Vagina (tissue), 2 donors: Measurements from ENCODE around the gene MATK. TPM values are rescaled to one million over a fixed set of nuclear protein-coding genes. Genes with fewer than 3 reads are reported as not detected.

Experiments
- DNase-seq, 2 donors: peaks; one replicate each; pipeline ENCODE4 v3.0.0-alpha.2; 2017; ENCODE audit errors: extremely low spot score in 2 of 2
- H3K27ac ChIP-seq: fragments of 200-600 bp; sonication (generic); one replicate; pipeline ENCODE4 v1.5.1; 2019
- H3K27me3 ChIP-seq: fragments of 200-600 bp; sonication (generic); one replicate; pipeline ENCODE4 v1.5.1; 2019
- H3K36me3 ChIP-seq, 2 donors: fragments of 200-600 bp; sonication (generic); one replicate each; pipeline ENCODE4 v1.5.1; 2017 to 2019
- H3K4me1 ChIP-seq: fragments of 200-600 bp; sonication (generic); one replicate; pipeline ENCODE4 v1.5.1; 2019
- H3K4me3 ChIP-seq, 2 donors: fragments of 200-600 bp; sonication (generic); 1 replicate in 1 of 2; 2 replicates in 1 of 2; pipeline ENCODE4 v1.5.1; 2016 to 2019
- H3K9me3 ChIP-seq: fragments of 200-600 bp; sonication (generic); one replicate; pipeline ENCODE4 v1.5.1; 2019
- POLR2A ChIP-seq, 2 donors: fragments of 450-650 bp; IDR thresholded peaks; one replicate each; pipeline ENCODE4 v1.6.1; 2017; ENCODE audit warnings: antibody characterized with exemption in 2 of 2, mild to moderate bottlenecking in 2 of 2, moderate library complexity in 2 of 2
- POLR2AphosphoS5 ChIP-seq, 2 donors: sonication (generic); formaldehyde crosslinking; IDR thresholded peaks; one replicate each; pipeline ENCODE4 v1.9.0; 2017; ENCODE audit warnings: antibody characterized with exemption in 2 of 2, mild to moderate bottlenecking in 2 of 2, low read depth in 1 of 2; ENCODE audit not compliant: insufficient read depth in 1 of 2
- intact Hi-C: fragments of 100-400 bp; cut with DNase I; formaldehyde crosslinking; loops from one replicate; pipeline ENCODE4 v1.15.1; 2023
- total RNA-seq: library from RNA; depleted of rRNA; stranded (reverse); fragments of >200 nt; gene quantifications from one replicate; pipeline ENCODE4 v1.2.3, GENCODE V29; 2016
- TF ChIP-seq, protein P1 (sequence below), 3 experiments: fragments of 450-650 bp in 2 of 3; fragments of 200-600 bp in 1 of 3; sonication (generic) in 1 of 3; IDR thresholded peaks; one replicate each; pipeline ENCODE4 v1.5.1; 2017 to 2019; ENCODE audit warnings: antibody characterized with exemption in 3 of 3, mild to moderate bottlenecking in 2 of 3, moderate library complexity in 2 of 3

Gene MATK
- total RNA-seq, 1 donor from 2014 or later: 1.2 TPM

DNA sequence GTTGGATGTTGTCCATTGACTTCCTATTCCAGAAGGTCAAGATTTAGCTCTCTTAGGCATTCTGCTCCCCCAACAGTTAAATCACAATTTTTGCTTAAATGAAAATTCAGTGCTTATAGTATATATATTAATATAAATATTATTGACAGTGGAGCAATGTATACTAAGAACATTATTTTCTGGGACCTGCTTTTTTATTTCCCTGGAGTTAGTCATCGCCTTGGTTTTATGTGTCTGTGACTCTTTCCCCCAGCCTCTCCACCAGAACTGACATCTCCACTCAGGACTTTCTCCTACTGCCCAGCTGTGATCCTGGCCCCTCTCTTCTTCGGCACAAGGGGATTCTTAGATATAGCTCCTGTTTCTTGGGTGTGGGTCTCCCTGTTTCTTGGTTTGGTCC, 10.2 kb upstream of the MATK start:
- Histone ChIP-seq H3K27ac (no peak overlapping the region), H3K9me3 (no peaks in the 10 kb centered on the region), H3K36me3 (no peaks in the 10 kb centered on the region), H3K4me1 (peaks cover 5% of the 10 kb centered on the region), H3K27me3 (no peaks in the 10 kb centered on the region), H3K4me3 (no peak overlapping the region)
- TF ChIP-seq POLR2AphosphoS5 (IDR thresholded peaks at IDR 0.05; ENCODE audit: insufficient read depth in 1 of 2, low read depth in 1 of 2) (no peak), POLR2A (IDR thresholded peaks at IDR 0.05) (no peak)
- TF ChIP-seq, protein P1, sequence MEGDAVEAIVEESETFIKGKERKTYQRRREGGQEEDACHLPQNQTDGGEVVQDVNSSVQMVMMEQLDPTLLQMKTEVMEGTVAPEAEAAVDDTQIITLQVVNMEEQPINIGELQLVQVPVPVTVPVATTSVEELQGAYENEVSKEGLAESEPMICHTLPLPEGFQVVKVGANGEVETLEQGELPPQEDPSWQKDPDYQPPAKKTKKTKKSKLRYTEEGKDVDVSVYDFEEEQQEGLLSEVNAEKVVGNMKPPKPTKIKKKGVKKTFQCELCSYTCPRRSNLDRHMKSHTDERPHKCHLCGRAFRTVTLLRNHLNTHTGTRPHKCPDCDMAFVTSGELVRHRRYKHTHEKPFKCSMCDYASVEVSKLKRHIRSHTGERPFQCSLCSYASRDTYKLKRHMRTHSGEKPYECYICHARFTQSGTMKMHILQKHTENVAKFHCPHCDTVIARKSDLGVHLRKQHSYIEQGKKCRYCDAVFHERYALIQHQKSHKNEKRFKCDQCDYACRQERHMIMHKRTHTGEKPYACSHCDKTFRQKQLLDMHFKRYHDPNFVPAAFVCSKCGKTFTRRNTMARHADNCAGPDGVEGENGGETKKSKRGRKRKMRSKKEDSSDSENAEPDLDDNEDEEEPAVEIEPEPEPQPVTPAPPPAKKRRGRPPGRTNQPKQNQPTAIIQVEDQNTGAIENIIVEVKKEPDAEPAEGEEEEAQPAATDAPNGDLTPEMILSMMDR (IDR thresholded peaks at IDR 0.05): no peak
- intact Hi-C loops: no loop called here
- DNase-seq: no peak

DNA sequence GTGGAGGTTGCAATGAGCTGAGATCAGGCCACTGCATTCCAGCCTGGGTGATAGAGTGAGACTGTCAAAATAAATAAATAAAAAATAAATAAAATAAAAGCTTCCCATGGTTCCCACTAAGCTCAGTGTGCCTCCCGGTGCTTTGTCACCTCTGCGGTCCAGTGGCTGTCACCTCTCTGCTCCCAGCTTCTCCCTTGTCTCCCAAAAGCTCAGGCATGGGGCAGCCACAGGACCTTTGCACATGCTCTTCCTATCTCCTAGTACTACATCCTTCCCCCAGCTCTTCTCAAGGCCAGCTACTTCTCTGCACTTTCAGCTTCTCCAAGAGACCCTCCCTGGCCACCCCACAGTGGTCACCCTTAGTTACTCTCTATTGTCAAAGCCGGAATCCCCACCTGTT, 7.6 kb upstream of the MATK start:
- H3K27ac ChIP-seq: no peak overlapping the region
- no peak overlapping the region for H3K4me3 ChIP-seq
- DNase-seq: no peak
- intact Hi-C loops: no loop called here
- H3K27me3 ChIP-seq: no peaks in the 10 kb centered on the region
- no peaks in the 10 kb centered on the region for H3K36me3 ChIP-seq
- no peaks in the 10 kb centered on the region for H3K9me3 ChIP-seq
- no peaks in the 10 kb centered on the region for H3K4me1 ChIP-seq
- TF ChIP-seq POLR2A (IDR thresholded peaks at IDR 0.05) (no peak), POLR2AphosphoS5 (IDR thresholded peaks at IDR 0.05; ENCODE audit: insufficient read depth in 1 of 2, low read depth in 1 of 2) (no peak)
- TF ChIP-seq, protein P1 (IDR thresholded peaks at IDR 0.05): no peak

DNA sequence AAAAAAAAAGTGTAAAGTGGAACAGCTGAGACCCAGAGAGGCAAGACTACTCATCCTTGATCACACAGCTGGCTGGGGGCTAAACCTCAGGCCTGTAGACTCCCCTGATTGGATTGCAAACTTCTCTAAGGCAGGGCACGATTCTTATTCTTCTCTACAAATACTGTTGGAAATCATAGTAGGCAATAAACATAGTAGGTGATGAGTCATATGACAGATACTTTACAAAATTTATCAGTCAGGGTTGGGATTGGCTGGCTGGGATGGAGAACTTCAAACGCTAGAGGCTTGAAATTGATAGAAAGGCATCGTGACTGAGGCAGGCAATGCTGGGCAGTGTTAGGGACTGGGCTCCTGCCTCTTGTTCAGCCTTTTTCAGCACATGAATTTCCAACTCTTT, 5.9 kb upstream of the MATK start:
- TF ChIP-seq POLR2AphosphoS5 (IDR thresholded peaks at IDR 0.05; ENCODE audit: insufficient read depth in 1 of 2, low read depth in 1 of 2): no peak
- no peak for TF ChIP-seq POLR2A (IDR thresholded peaks at IDR 0.05)
- TF ChIP-seq, protein P1 (IDR thresholded peaks at IDR 0.05): no peak
- Histone ChIP-seq H3K27me3 (no peaks in the 10 kb centered on the region), H3K9me3 (no peaks in the 10 kb centered on the region), H3K36me3 (no peaks in the 10 kb centered on the region), H3K4me3 (no peak overlapping the region), H3K27ac (no peak overlapping the region), H3K4me1 (no peaks in the 10 kb centered on the region)
- intact Hi-C loops: no loop called here
- no peak for DNase-seq

DNA sequence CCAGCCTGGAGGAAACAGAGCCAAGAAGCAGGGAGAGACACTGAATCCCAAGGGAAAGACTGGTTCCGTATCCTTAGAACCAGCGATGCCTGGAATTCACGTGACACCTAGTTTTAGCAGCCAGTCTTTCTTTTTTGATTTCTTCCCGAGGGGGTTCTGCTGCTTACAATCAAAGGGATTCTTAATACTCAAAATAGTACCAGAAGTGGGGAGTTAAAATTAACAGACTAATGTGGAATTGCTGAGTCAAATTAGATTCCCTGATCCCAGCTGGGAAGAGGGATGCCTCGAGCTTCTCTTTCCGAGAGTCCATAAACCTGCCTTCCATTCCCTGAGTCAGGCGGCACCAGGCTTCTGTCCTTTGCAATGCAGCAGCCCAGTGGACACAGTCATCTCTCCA, 4.8 kb upstream of the MATK start:
- Histone ChIP-seq H3K4me3 (no peak overlapping the region), H3K27me3 (peaks cover under 1% of the 10 kb centered on the region), H3K27ac (no peak overlapping the region), H3K4me1 (no peaks in the 10 kb centered on the region), H3K36me3 (no peaks in the 10 kb centered on the region), H3K9me3 (no peaks in the 10 kb centered on the region)
- TF ChIP-seq POLR2AphosphoS5 (IDR thresholded peaks at IDR 0.05; ENCODE audit: insufficient read depth in 1 of 2, low read depth in 1 of 2): no peak
- TF ChIP-seq, protein P1 (IDR thresholded peaks at IDR 0.05): no peak
- no peak for TF ChIP-seq POLR2A (IDR thresholded peaks at IDR 0.05)
- intact Hi-C loops: no loop called here
- DNase-seq: no peak

DNA sequence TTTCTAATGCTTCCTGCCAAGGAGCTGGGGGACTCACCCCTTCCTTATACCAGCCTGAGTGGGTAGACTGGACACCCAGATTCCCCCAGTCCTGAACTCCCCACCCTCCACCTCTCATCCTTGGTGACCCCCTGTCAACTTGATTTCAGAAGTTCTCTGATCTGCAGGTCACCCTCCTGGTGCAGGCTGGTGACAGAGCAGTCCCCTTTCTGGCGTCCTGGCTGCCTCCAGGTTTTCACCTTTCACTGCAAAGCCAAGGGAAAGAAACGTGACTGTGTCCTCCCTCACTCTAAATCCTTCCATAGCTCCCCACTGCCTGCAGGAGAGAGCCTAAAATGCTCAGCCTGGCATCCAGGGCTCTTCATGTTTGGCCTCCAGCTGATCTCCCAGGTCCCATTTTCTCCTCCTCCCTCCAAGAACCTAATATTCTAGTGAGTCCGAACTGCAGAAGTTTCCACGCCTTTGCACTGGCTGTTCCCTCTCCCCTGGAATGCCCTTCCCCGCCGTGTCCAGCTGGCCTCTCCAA, 4.1 kb upstream of the MATK start:
- no peak for DNase-seq
- peaks cover 4% of the 10 kb centered on the region for H3K4me1 ChIP-seq
- no peaks in the 10 kb centered on the region for H3K36me3 ChIP-seq
- no peak for TF ChIP-seq POLR2A (IDR thresholded peaks at IDR 0.05)
- no peak overlapping the region for H3K27ac ChIP-seq
- H3K9me3 ChIP-seq: no peaks in the 10 kb centered on the region
- intact Hi-C loops: no loop called here
- peaks cover 5% of the 10 kb centered on the region for H3K27me3 ChIP-seq
- H3K4me3 ChIP-seq: no peak overlapping the region
